ENCODE measurements around the gene UPK3A. TPM values are rescaled to one million over a fixed set of nuclear protein-coding genes. Genes with fewer than 3 reads are reported as not detected.
A peak's percentile ranks its signal among the peaks of the same experiment; 100 is the strongest.

Gene UPK3A
- total and polyA plus RNA-seq, 2 experiments from 2014 or later: 0.47 TPM; not detected in 1

- Histone ChIP-seq H3K4me1 (ENCODE audit: insufficient read depth) (peaks cover 5% of the 10 kb centered on the region; the same call in 1 of the 2 replicates), H3K36me3 (ENCODE audit: insufficient read depth) (no peaks in the 10 kb centered on the region), H2AFZ (no peak overlapping the region), H3K27me3 (ENCODE audit: insufficient read depth) (no peaks in the 10 kb centered on the region), H3K4me2 (0 out of 2 replicates have a peak overlapping the region, but pooled peaks have one; percentile 32), H3F3A (replicated peaks; ENCODE audit: low read depth) (no peaks in the 10 kb centered on the region), H4K20me1 (replicated peaks; ENCODE audit: insufficient read depth) (no peaks in the 10 kb centered on the region), H3K9me2 (ENCODE audit: insufficient read depth) (no peaks in the 10 kb centered on the region), H3K27ac (ENCODE audit: low read depth) (no peak overlapping the region), H3K4me3 (no peak overlapping the region), H3K79me2 (replicated peaks; ENCODE audit: insufficient read depth) (no peaks in the 10 kb centered on the region)
- no peak overlapping the region for H3K4me3 Mint-ChIP-seq
- H3K9me3 Mint-ChIP-seq: no peaks in the 10 kb centered on the region
- no peaks in the 10 kb centered on the region for H3K36me3 Mint-ChIP-seq (ENCODE audit: low read depth)
- no peak overlapping the region for H3K27ac Mint-ChIP-seq
- ATAC-seq (peak; percentile 66), DNase-seq (ENCODE audit: low spot score) (peak; percentile 40)
- H3K4me1 Mint-ChIP-seq: peaks cover 10% of the 10 kb centered on the region; the same call in 2 of the 3 replicates
- peaks cover 10% of the 10 kb centered on the region for H3K27me3 Mint-ChIP-seq (ENCODE audit: insufficient read depth, low read depth, poor library complexity)
- TF ChIP-seq JUNB (IDR thresholded peaks at IDR 0.05; ENCODE audit: unreplicated experiment) (no peak), EZH2 (IDR thresholded peaks at IDR 0.05; ENCODE audit: low read depth, unreplicated experiment) (no peak), NANOG (IDR thresholded peaks at IDR 0.05; ENCODE audit: borderline replicate concordance) (no peak), ZNF331 (CRISPR knock-in tag; IDR thresholded peaks at IDR 0.05; ENCODE audit: low read depth) (no peak), EZH2phosphoT487 (IDR thresholded peaks at IDR 0.05; ENCODE audit: unreplicated experiment) (no peak), STAT1 (IDR thresholded peaks at IDR 0.05; ENCODE audit: unreplicated experiment) (no peak), POLR2AphosphoS5 (IDR thresholded peaks at IDR 0.05; ENCODE audit: low read depth) (no peak)
Observed at GRCh38 chr22:45290410-45290936, 5.7 kb downstream of the UPK3A start.

- Histone ChIP-seq H3F3A (replicated peaks; ENCODE audit: low read depth) (no peaks in the 10 kb centered on the region), H3K4me2 (no peak overlapping the region), H3K4me3 (no peak overlapping the region), H4K20me1 (replicated peaks; ENCODE audit: insufficient read depth) (no peaks in the 10 kb centered on the region), H2AFZ (no peak overlapping the region), H3K36me3 (ENCODE audit: insufficient read depth) (no peaks in the 10 kb centered on the region), H3K4me1 (ENCODE audit: insufficient read depth) (peaks cover 5% of the 10 kb centered on the region; the same call in 1 of the 2 replicates), H3K27ac (ENCODE audit: low read depth) (no peak overlapping the region), H3K79me2 (replicated peaks; ENCODE audit: insufficient read depth) (no peaks in the 10 kb centered on the region), H3K27me3 (ENCODE audit: insufficient read depth) (no peaks in the 10 kb centered on the region), H3K9me2 (ENCODE audit: insufficient read depth) (no peaks in the 10 kb centered on the region)
- Mint-ChIP-seq H3K9me3 (no peaks in the 10 kb centered on the region), H3K4me3 (no peak overlapping the region), H3K4me1 (peaks cover 5% of the 10 kb centered on the region; the same call in 2 of the 3 replicates), H3K36me3 (ENCODE audit: low read depth) (no peaks in the 10 kb centered on the region), H3K27me3 (ENCODE audit: insufficient read depth, low read depth, poor library complexity) (peaks cover 6% of the 10 kb centered on the region), H3K27ac (no peak overlapping the region)
- DNase-seq (ENCODE audit: low spot score): no peak
- no peak for ATAC-seq
- TF ChIP-seq POLR2AphosphoS5 (IDR thresholded peaks at IDR 0.05; ENCODE audit: low read depth) (no peak), REST (IDR thresholded peaks at IDR 0.05; ENCODE audit: unreplicated experiment) (no peak), CTCF (conservative IDR thresholded peaks at IDR 0.05; ENCODE audit: low read depth in 2 of 2) (no peak), EZH2 (IDR thresholded peaks at IDR 0.05; ENCODE audit: low read depth, unreplicated experiment) (no peak), ZNF331 (CRISPR knock-in tag; IDR thresholded peaks at IDR 0.05; ENCODE audit: low read depth) (no peak)
Observed at GRCh38 chr22:45291061-45291930, 6.5 kb downstream of the UPK3A start.

All from GM23338 (cell line).